Middle frontal gyrus (tissue), 1 donor: ENCODE results near the gene MCC.

ENCODE experiments used
- DNase-seq: peaks from one replicate; pipeline ENCODE4 v3.0.0-alpha.2; 2015; ENCODE audit warnings: low spot score; ENCODE audit errors: extremely low spot score

MCC gene

DNA sequence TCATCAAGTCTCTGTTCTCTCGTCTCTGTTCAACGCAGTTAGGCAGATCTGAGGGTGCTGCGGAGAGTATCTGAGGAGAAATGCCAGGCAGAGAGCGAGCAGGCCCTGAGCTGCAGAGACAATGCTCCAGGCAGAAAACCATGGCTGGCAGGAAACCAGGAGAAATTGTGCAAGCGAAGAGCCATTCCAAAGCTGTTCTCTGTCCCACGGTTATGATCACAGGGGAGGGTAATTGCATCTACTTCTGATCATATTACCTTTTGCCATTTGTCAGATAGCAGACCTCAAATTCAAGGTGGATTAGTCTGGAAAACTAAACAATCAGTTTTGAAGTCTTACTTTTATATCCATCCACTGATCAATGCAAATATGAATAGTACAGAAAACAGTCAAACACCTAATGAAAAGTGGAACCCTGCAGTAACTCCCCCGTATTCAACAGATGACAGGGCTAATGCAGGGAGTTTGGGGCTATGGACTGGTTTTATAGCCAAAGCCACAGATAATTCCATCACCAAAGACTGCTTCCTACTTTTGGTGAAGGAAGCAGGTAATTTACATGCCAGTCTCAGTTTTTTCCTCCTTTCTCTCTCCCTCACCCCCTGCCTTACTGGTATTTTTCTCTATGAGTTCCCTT lies 283.6 kb downstream of the MCC start:
- DNase-seq = no peak

DNA sequence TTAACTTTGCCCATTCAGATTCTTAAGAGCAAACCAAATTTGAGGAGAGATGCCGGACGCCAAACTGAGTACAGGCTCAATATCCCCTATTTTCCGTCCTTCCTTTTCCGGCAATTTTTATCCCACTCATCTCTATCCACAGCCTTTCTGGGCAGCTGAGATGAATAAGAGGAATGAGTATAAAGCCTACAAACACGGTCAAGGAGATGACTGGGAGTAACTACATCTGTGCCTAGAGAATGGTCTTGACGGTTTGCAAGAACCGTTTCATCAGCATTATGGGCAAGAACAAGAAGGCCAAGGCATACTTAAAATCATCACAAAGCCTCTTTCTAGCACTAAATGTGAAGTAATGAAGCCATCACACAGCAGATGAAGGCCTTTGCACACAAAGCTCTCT lies 284.3 kb downstream of the MCC start:
- DNase-seq = no peak

DNA sequence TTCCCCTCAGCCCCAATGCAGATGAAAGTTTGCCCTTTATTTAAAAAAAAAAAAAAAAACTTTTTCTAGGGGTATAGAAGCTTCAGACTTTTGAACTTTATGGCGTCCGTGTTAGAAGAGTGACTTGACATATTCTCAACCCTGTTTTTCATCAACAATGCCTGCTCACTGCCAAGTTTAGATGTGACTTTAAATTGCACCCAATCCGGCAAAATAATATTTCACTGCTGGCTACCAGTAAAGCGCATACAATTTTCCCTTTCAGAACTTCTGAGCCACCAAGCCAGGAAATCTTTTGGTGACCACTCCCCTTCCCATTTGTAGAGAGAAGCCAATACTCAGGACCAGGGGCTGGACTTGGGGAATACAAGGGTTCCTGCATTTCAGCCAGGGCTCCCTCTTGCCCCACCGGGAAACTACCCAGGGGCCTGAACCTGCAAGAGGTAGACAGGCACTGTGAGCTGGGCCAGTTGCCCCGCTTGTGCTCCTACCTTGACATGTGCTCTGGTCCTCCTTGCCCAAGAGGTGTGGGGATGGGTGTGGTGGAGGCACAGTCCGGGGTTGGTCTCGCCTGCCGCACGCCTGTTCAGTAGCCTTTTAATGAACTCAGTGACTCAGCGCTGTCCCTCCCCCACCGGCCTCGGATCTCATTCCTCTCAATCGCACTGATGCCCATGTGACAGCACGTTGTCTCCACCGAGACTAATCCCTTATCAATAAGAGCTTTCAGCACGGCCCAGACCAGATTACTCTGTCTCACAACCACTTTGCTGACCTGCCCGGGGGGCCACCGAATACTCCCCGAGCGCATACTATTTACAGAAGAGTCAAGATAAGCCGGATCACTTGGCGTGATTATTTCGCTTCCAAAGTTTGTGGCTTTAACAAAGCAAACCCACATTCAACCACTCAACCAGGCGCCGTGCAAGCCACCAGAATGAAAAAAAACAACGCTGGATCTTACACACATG lies 285.2 kb downstream of the MCC start:
- DNase-seq = no peak

DNA sequence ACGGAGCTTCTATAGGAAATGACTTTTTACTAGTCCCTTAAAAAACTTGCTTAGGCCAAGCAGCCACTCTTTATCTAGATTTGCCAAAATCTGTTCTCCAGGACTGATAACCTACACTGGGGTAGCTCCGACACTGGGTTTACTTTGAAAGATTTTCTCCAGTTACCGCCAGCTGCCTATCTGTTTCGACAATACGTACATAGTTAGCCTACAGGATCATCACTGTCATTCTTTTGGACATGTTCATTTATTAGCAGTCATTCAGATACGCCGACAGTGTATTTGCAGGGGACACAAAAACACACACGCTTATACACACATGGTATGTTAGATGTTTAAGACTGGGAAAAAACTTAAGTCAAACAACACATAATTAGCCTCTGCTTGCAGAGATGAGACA lies 286.0 kb downstream of the MCC start:
- DNase-seq = no peak

DNA sequence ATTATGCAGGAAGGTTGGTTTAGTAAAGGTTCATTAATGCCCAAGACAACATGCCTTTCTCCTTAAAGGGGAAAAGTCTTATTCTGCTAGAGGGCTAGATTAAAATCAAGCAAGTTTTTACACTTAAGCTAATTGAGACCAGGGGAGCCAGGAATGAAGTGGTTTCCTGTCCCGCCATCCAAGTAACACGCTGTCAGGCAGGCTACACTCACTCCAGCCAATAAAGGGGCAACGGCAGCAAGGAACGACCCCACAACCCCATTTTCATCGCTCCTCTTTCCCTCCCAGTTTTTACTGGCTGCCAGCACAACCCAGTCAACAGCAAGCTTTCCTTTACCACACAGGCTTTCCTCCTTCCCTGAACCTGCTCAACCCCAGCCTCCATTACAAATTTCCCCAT lies 286.5 kb downstream of the MCC start:
- no peak for DNase-seq

DNA sequence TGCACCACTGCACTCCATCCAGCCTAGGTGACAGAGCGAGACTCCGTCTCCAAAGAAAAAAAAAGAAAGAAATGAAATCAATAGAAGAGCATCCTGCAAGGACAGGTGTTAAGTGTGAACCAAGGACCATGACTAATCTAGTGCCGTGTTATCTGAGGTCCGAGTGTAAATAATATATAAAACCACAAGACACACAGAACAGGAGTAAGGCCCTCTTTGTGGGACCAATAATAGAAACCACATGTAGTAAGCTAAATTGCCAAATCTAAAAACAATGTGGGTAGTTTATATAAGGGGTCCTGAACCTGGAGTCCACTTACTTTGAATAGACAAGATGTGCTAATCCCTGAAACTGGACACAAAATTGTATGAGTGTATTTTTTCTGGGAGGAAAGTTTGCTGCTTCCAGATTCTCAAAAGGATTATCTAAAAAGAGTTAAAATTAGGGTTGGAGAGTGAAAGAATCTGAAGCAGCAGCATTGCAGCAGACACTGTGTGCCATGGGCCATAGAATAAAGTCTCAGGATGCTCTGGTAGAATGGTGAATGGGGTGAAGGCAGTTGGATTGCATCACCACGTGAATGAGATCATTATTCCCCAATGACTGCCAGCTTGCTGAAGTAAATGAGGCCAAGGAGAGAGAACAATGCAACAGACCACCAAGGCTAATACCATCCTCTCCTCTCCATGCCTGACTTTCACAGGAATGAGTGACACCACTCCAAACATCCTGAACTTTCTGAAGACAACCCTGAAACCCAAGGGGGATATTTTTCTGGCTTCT lies 288.9 kb downstream of the MCC start:
- DNase-seq = no peak

DNA sequence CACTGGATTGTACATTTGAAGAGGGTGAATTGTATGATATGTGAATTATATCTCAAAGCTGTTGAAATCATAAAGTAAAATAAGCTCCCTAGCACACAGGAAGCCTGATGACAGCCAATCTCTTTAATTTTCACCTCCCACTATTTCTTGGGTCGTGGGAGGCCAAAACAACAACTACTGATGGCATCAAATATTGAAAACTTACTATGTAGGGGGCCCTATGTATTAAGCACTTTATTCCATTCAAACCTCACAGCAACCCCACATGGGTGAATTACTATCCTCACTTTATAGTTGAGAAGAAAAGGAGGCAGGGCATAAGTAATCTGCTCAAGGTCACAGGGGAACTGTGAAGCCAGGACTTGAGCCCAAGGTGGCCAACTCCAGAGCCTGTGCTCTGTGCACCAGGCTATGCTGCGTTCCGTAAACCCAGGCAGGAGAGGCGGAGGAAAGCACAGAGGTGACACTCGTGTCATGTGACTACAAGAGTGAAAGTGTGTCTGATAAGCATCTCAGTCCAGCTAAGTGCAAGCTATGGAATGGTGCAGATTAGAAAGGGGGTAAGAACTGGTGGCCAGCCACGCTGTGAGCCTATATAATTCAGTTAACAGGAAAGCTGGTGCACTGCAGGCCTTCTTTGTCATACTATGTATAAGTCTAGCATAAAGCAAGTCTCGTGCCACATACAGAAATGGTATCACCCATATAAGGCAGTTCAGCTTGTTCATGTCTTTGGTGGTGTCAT lies 290.6 kb downstream of the MCC start:
- DNase-seq = no peak

DNA sequence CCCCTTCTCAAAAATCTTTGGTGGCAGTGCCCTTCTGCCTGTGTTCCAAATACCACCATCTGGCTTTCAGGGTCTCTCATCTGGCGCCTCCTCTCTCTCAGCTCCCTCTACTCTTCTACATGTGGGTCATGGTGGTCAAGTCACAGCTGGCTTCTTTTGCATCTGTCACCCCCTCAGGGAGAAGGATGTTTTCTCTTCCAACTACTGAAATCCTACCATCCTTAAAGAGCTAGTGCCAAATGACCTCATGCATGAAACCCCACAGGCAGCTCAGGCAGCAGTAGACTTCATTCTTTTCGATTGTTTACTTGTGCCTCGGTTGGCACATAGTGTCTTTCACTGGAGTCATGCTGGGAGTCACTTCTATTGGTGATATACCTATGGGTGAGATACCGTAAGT lies 292.5 kb downstream of the MCC start:
- DNase-seq = no peak

DNA sequence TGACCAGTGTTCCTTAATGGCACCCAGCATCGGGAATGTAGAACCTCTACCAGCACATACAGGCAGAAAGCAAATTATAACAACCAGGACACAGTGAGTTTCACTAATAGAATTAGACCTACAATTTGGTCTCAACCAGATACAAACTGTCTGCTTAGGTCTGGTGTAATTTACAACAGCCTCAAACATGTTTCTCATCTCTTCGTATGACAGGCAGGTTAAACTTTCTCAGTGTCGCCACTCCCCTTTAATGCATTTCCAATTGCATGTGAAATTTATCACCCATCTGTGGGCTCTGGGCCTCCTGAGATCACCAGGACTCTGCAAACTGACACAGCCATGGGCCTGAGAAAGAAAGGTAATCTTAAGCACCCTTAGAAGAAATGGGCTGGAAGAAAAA lies 293.0 kb downstream of the MCC start:
- no peak for DNase-seq

DNA sequence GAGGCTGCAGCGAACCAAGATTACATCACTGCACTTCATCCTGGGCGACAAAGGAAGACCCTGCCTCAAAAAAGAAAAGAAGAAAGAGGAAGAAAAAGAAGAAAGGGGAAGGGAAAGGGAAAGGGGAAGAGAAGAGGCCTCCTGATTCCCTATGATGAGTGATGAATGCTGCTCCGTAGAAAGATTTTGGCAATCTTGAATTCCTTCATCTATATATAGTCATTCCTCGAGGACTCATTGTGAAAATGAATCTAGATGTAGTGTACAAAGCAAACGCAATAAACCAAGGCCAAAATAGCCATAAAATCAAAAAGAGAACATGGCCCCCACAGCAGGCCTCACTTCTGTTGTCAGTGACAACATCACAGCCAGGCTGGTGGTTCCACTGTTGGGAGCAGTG lies 293.7 kb downstream of the MCC start:
- DNase-seq = no peak

DNA sequence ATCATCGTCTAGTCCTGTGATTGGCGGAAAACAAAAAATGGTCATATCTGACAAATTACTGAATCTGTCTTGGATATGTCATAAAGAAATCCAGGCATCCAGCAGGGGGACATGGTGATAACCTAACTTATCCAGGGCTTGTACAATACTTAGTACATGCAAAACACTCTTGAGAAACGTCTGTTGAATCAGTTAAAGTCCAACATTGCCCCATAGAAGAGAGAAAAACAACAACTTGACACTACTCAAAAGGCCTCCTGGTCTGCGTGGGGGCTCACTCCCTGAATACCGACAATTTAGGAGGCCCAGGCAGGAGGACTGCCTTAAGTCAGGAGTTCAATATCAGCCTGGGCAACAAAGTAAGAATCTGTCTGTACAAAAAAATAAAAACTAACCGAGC lies 294.1 kb downstream of the MCC start:
- no peak for DNase-seq

DNA sequence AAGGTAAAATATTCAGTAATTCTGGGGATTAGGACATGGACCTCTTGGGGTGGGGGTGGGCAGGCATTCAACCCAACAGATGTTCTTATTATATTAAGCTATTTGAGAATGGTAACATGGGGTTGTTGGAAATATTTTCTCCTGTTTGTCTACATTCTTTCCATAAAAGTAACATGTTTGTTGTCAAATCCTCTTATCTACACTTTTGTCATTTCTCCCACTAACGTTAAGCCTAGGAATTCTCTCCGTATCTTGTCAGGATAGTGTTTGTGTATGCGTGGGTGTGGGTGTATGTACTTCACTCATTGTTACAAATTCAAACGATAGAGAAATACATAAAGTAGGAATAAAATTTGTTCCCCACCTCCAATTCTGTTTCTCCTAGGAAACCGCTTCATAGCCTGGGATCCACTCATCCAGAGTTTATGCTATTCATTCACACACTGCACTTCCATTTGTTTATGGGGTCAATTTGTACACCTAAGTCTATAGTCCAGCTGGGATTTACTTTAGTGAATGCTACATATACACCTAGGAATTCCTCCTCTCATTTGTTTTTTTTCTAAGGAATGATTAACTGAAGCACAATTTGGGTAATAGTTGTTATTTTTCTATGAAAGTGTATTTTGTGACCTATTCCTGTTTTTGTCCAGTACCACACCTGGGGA lies 294.8 kb downstream of the MCC start:
- no peak for DNase-seq

DNA sequence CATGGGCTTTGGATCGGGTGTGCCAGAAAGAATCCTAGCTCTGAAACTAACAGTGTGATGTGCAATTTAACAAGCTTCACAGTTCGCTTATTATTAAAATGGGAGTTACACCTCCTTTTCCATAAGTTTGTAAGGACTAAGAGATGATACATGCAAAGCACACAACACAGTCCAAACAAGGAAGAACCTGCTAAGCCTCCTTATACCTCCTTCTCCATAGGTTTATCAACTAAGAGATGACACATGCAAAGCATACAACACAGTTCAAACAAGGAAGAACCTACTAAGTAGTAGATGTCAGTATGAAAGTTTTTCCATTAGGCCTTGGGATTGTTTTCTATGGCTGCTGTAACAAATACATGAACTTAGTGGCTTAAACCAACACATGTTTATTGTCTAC lies 295.7 kb downstream of the MCC start:
- no peak for DNase-seq

DNA sequence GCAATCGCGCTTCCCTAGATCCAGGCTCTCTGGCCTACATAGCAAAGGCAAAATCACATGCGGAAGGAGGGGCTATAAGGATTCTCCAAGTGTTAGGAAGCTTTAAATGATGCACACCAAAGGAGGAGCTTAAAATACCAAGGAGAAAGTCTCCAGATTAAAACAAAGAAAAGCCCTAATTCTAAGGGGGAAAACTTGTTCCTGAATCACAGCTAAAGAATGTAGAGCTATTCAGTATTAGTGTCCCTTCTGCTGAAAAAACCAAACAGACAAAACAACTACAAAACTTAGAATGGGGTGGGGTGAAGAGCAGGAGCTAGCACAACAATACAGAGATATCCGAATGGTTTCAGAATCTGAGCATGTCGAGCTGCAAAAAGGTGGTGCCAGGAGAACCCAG lies 297.9 kb downstream of the MCC start:
- no peak for DNase-seq

DNA sequence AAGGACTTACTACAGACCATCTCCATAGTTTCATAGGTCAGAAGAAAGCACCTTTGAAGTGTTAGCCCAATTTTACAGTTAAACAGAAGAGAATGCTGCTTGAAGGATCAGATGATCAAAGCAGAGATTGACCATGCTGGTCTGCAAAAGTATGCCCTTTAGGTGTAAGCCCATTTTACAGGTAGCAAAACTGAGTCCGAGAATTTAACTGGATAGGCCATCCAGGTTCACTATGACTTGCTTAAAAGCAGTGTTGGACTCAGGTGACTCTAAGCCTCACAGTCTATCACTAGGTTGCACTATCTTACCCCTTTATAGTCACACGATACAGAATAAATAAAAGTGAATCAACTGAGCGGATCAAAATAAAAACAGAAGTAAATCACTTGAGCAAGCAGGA lies 299.0 kb downstream of the MCC start:
- DNase-seq = no peak

DNA sequence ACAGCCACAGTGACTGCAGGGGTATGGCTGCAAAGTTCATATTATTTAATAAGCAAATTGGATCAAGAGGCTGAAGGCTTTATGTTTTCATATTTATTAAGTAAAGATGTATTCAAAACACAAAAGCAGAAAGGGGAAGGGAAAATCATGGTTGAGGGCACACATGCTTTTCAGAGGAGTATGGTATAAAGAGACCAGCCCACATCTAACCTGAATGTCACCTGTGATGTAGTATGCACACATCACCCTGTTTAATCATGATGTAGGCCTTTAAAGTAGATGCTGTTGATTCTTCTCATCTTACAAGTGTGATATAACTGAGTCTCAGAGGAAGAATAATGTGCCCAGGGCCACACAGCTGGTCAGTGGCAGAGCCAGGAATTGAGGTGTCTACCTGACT lies 299.8 kb downstream of the MCC start:
- no peak for DNase-seq

DNA sequence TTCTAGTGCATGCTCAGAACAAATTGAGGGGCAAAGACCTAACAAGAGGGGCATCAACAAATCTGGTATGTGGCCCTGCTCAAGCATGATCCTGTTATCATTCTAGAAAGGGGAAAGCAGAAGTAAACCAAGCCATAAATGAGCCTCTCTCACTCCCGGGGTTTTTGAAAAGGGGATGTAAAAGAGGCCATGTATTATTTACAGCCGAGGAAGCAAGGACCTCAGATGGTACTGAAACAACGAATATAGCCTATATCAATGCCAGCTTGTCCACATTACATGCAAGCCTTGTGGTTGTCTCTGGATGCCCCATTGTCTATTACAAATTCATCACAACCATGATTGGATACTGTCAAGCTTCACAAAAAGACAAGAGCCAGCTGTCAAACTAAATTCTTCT lies 300.3 kb downstream of the MCC start:
- no peak for DNase-seq

DNA sequence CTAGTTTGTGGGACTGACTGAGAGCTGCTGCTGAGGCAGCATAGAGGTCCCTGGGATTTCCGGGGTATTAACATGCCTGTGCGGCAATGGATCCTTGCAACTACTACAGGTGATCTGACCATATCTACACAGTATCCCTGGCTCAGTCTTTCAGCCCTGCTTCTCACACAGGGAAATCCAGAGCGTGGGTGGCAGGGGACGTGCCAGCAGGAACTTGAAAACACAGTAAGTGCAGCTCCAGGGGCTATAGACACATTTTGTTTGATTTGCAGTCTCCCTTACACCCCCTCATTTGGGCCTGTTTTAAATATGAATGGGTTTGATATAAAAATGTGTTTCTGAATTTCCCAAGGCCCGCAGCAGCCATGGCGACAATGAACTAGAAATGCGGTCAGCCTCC lies 302.2 kb downstream of the MCC start:
- DNase-seq = no peak

DNA sequence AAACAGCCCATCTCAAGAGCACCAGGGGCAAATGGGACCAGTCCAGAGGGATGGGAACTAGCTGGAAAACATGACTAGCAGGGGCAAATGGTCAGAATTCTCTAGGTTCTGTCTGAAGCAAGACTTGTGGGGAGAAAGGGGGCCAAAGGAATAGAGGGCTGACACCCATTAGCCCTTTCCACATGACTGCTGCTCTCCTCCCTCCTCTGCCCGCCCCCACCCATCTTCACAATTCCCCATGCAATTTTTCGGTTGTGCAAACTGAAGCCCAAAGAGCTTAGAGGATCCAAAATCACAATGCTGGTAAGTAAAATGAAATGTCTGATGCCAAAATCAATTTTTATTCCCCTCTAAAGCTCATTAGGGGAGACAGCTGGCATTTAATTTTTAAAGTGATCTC lies 304.6 kb downstream of the MCC start:
- DNase-seq = no peak

DNA sequence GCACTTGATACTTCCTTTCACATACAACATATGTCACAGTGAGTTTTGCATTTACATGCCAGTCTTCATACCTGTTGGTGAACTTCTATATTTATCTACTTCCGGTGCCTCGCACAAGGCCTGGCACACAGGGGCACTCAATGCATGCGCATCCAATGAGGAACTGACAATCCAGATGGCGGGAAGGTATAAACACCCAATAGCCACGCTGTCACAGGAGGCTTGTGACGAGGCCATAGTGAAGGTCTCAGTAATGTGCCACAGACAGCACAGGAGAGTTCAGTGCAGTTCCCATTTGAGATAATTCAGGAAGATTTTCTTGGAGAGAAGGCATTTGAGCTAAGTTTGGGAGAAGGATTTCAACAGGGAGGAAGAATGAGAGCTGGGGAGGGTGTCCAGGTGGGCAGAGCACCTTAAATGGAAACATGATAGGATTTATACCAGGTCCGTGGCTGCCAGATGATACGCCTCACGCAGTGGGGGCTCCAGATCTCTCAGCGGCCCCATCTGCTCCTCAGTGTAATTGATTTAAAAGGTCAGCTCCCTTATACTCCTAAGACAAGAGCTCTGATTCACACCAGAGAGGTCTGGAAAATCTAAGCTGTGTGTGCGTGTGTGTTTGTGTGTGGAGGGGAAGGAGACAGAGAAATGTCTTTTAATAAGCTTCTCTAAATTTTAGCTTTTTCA lies 305.5 kb downstream of the MCC start:
- no peak for DNase-seq
